ENCODE data around the gene NCKAP5. TPM values are rescaled to one million over a fixed set of nuclear protein-coding genes. Genes with fewer than 3 reads are reported as not detected.

The NCKAP5 gene
- total and polyA plus RNA-seq, 7 donors: 0.03 to 1.2 (median 0.22) TPM

DNA sequence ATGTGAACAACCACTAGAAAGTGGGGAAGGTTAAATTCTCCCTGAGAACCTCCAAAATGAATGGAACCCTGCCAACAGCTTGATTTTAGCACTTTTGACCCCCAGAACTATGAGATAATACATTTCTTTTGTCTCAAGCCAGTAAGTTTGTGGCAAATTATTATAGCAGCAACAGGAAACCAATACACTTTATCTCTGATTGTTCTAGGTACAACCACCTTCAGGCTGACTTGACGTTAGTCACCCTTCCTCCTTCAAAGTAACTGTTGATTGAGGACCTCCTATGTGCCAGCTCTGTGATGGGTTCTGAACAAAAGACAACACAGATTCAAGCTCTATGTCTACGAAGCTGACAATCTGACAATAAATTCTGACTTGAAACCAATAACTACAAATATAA lies 318.9 kb downstream of the NCKAP5 start:
- DNase-seq (no peak), ATAC-seq (no peak)
- H3K27me3 ChIP-seq (ENCODE audit: insufficient read depth in 3 of 3, low read length in 2 of 3): no peaks in the 10 kb centered on the region
- H3K4me1 ChIP-seq: no peaks in the 10 kb centered on the region
- no peak overlapping the region for H3K27ac ChIP-seq
- TF ChIP-seq, protein P1, sequence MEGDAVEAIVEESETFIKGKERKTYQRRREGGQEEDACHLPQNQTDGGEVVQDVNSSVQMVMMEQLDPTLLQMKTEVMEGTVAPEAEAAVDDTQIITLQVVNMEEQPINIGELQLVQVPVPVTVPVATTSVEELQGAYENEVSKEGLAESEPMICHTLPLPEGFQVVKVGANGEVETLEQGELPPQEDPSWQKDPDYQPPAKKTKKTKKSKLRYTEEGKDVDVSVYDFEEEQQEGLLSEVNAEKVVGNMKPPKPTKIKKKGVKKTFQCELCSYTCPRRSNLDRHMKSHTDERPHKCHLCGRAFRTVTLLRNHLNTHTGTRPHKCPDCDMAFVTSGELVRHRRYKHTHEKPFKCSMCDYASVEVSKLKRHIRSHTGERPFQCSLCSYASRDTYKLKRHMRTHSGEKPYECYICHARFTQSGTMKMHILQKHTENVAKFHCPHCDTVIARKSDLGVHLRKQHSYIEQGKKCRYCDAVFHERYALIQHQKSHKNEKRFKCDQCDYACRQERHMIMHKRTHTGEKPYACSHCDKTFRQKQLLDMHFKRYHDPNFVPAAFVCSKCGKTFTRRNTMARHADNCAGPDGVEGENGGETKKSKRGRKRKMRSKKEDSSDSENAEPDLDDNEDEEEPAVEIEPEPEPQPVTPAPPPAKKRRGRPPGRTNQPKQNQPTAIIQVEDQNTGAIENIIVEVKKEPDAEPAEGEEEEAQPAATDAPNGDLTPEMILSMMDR (IDR thresholded peaks at IDR 0.05): no peak
- intact Hi-C loops (cut with DNase I): no loop called here
- H3K4me3 ChIP-seq: no peak overlapping the region
- H3K9me3 ChIP-seq: no peaks in the 10 kb centered on the region
- no peaks in the 10 kb centered on the region for H3K36me3 ChIP-seq (ENCODE audit: insufficient read depth in 1 of 2, low read depth in 1 of 2)
- WGBS, 3 donors: 78 to 90% (median 81%) methylated on average over 2 of the region's 2 CpGs

DNA sequence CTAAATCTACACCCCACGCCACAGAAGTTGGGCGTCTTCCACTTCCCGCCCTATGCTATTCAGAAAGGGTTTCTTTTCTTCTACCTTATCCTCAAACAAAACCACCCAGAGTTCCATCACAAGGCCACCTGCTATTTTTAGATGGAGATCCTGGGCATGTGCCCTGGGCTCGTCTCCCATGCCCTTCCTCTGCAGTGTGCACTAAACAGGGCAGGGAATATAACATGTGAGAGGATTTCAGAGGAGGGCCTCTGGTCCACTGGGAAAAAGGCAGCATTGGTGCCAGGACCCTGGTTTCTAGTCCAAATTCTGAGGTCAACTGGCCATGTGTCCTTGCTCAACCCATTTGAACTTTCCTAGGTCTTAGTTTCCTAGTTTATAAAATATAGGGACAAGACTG lies 320.0 kb downstream of the NCKAP5 start:
- Histone ChIP-seq H3K4me1 (no peaks in the 10 kb centered on the region), H3K36me3 (ENCODE audit: insufficient read depth in 1 of 2, low read depth in 1 of 2) (no peaks in the 10 kb centered on the region), H3K27ac (no peak overlapping the region), H3K27me3 (ENCODE audit: insufficient read depth in 3 of 3, low read length in 2 of 3) (no peaks in the 10 kb centered on the region), H3K9me3 (no peaks in the 10 kb centered on the region), H3K4me3 (no peak overlapping the region)
- no peak for DNase-seq
- 58 to 62% (median 61%) methylated on average over 4 of the region's 4 CpGs for WGBS, 3 donors
- TF ChIP-seq, protein P1 (IDR thresholded peaks at IDR 0.05): no peak
- intact Hi-C loops (cut with DNase I): no loop called here
- ATAC-seq: peak in 2 of 4 donors; percentile 44 to 52

DNA sequence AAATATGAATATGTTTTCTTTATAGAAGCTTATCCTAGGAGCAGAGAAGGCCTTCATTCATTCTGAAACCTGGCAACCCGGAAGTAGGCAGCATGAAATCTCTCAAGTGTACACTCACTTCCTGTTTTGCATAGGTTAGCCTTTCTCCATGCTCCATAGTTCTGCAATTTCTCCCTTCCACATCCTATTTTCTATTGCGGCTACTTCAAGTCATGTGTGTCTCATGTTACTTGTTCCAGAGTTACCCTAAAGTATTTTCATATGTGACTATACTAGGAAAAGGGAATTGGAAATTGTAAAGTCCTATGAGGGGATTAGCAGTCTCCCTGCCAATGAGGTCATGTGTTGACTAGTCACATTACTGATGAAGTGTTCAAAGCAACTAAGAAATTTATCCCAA lies 320.6 kb downstream of the NCKAP5 start:
- H3K27me3 ChIP-seq (ENCODE audit: insufficient read depth in 3 of 3, low read length in 2 of 3): no peaks in the 10 kb centered on the region
- no peak for DNase-seq
- no peak overlapping the region for H3K27ac ChIP-seq
- intact Hi-C loops (cut with DNase I): no loop called here
- H3K36me3 ChIP-seq (ENCODE audit: insufficient read depth in 1 of 2, low read depth in 1 of 2): no peaks in the 10 kb centered on the region
- 56 to 62% (median 60%) methylated on average over 2 of the region's 2 CpGs for WGBS, 3 donors
- H3K9me3 ChIP-seq: no peaks in the 10 kb centered on the region
- no peaks in the 10 kb centered on the region for H3K4me1 ChIP-seq
- H3K4me3 ChIP-seq: no peak overlapping the region
- TF ChIP-seq, protein P1 (IDR thresholded peaks at IDR 0.05): no peak
- ATAC-seq: peak in 1 of 4 donors; percentile 40

DNA sequence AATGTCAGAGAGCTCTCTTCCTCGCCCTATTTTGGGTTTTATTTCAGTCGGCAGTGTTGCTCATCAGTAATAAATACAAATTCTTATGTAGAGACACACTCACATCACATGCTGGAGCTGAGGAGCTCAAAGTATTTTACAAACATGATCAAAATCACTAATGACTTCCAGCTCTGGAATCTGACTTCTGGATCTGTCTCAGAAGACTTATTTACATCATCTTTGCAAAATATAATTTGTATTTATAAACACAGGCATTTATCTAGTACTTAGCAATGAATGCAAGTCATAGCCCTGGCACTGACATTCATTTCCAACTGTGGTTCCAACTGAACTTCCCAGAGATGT lies 327.1 kb downstream of the NCKAP5 start:
- H3K4me1 ChIP-seq: no peaks in the 10 kb centered on the region
- TF ChIP-seq, protein P1 (IDR thresholded peaks at IDR 0.05): no peak
- ATAC-seq (no peak), DNase-seq (no peak)
- H3K9me3 ChIP-seq: no peaks in the 10 kb centered on the region
- H3K4me3 ChIP-seq: no peak overlapping the region
- 42 to 57% (median 45%) methylated on average over 2 of the region's 2 CpGs for WGBS, 3 donors
- intact Hi-C loops (cut with DNase I): no loop called here
- H3K27ac ChIP-seq: no peak overlapping the region
- H3K27me3 ChIP-seq (ENCODE audit: insufficient read depth in 3 of 3, low read length in 2 of 3): no peaks in the 10 kb centered on the region
- no peaks in the 10 kb centered on the region for H3K36me3 ChIP-seq (ENCODE audit: insufficient read depth in 1 of 2, low read depth in 1 of 2)

DNA sequence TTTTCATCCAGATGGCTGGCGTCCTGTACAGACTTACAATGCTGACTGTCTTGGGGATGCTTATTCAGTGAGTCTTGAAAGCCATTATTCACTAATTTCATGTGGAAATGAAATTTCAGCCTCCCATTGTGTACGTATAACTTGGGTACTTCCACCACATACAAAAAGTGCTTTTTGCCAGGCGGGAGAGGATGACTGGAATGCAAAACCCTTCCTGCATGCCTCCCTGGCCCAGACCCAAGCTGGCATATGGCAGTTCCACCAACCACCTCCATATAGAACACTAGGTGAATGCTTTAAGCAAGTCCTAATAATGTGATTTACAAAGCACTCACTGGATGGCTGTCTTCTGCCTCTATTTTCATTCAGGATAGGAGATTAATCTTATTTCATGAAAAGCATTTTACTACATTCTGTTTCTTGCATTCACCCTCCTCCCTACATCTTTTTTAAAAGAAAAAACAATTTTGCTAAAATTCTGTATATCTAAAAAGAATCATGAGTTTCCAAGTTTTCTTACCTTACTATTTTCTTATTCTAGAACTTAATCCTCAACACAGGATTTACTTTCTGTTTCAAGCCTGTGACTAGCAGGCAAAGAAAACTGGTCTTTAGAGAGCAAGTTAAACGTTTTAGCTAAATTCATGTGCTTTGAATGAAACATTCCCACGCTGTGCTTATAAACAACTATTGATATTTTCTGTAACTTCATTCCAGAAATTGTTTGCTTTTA lies 327.6 kb downstream of the NCKAP5 start:
- H3K36me3 ChIP-seq (ENCODE audit: insufficient read depth in 1 of 2, low read depth in 1 of 2): no peaks in the 10 kb centered on the region
- H3K27ac ChIP-seq: no peak overlapping the region
- no peaks in the 10 kb centered on the region for H3K4me1 ChIP-seq
- H3K9me3 ChIP-seq: no peaks in the 10 kb centered on the region
- no peak for ATAC-seq
- DNase-seq: no peak
- TF ChIP-seq, protein P1 (IDR thresholded peaks at IDR 0.05): no peak
- WGBS, 3 donors: 56 to 69% (median 60%) methylated on average over 5 of the region's 5 CpGs
- H3K27me3 ChIP-seq (ENCODE audit: insufficient read depth in 3 of 3, low read length in 2 of 3): no peaks in the 10 kb centered on the region
- no peak overlapping the region for H3K4me3 ChIP-seq
- intact Hi-C loops (cut with DNase I): no loop called here
